Pancreas (tissue), 10 donors: ENCODE measurements around the gene PPP1R15A. TPM values are rescaled to one million over a fixed set of nuclear protein-coding genes. Genes with fewer than 3 reads are reported as not detected.

Experiments used
- ATAC-seq, 4 donors: fragments of 200-7000 bp; cut with Tn5 transposase; one replicate each; pipeline versions ENCODE4 v1.8.0 to v1.9.1; 2020; ENCODE audit warnings: mild to moderate bottlenecking in 4 of 4, moderate library complexity in 4 of 4
- DNase-seq, 6 donors: peaks; one replicate each; pipeline ENCODE4 v3.0.0-alpha.2; 2020
- FAIRE-seq: peaks from 2 replicates; lab custom pipeline; 2012; peaks lifted over from hg19 to GRCh38; lab: Jason Lieb, UNC
- H3K27ac ChIP-seq, 4 donors: fragments of 200-600 bp; sonication (generic); 1 replicate in 3 of 4; 2 replicates in 1 of 4; pipeline versions ENCODE4 v1.5.0 to v1.8.0; 2020
- H3K27me3 ChIP-seq, 4 donors: fragments of 200-600 bp; one replicate each; pipeline ENCODE4 v1.8.0; 2021
- H3K36me3 ChIP-seq, 3 donors: fragments of 200-600 bp; sonication (generic) in 1 of 3; one replicate each; pipeline versions ENCODE4 v1.5.0 to v1.8.0; 2020 to 2021
- H3K4me1 ChIP-seq, 3 donors: fragments of 200-600 bp; one replicate each; pipeline ENCODE4 v1.8.0; 2021
- H3K4me3 ChIP-seq, 4 donors: fragments of 200-600 bp; sonication (generic) in 2 of 4; one replicate each; pipeline versions ENCODE4 v1.5.0 to v1.8.0; 2020 to 2021
- H3K9me3 ChIP-seq, 4 donors: fragments of 200-600 bp; one replicate each; pipeline ENCODE4 v1.8.0; 2021
- WGBS, 2 donors: extraction: QIAGEN DNeasy Blood & Tissue Kit; methylation state at CpG; one replicate each; pipeline ENCODE4 v1.1.7; 2013; 5-methylcytosine and 5-hydroxymethylcytosine counted together
- intact Hi-C, 3 donors: fragments of 100-400 bp; cut with DNase I; formaldehyde crosslinking; loops; one replicate each; pipeline versions ENCODE4 v1.11.1 to v1.14.2; 2022
- polyA plus RNA-seq, 2 donors: library from polyadenylated mRNA; stranded (reverse); fragments of 200-250 nt; gene quantifications; one replicate each; pipeline ENCODE4 v1.2.3, GENCODE V29; 2013
- total RNA-seq, 6 donors: library from RNA; stranded (reverse); fragmentation: NEBNext Ultra II Directional in 4 of 6; extraction: Animal tissue kit (Norgen Biotek cat#: 25700) in 4 of 6; gene quantifications; one replicate each; pipeline versions ENCODE4 v1.2.1 to v1.2.4, GENCODE V29; 2021 to 2023
- TF ChIP-seq, protein P1 (sequence below), 4 donors: fragments of 200-600 bp; sonication (generic) in 3 of 4; IDR thresholded peaks; one replicate each; pipeline versions ENCODE4 v1.5.0 to v1.8.0; 2021; ENCODE audit warnings: antibody characterized with exemption in 4 of 4
- donor health status: healthy with polysubstance abuse.
- donor health status: DM: no; HTN: no; CAD: no; lungs with moderate emphysema.
- donor health status: DM: no; HTN: no; CAD: no.
- donor health status: control.
- donor health status: control.
- donor health status: Bipolar disorder and iron deficiency.
- donor health status: DM: yes; HTN: yes; CAD: no.
- donor health status: DM: no; HTN: no; CAD: no.
- donor health status: DM: no; HTN: no; CAD: no.
- donor health status: DM: yes; HTN: yes; CAD: no.

PPP1R15A gene
- total and polyA plus RNA-seq, 8 donors: 8.1 to 53.2 (median 13.9) TPM

GRCh38 chr19:48854103-48854502, 18.1 kb upstream of the PPP1R15A start:
- intact Hi-C loops: no loop called here
- no peaks in the 10 kb centered on the region for H3K27me3 ChIP-seq
- FAIRE-seq: no peak
- 85 to 86% methylated on average over 7 of the region's 7 CpGs for WGBS, 2 donors
- no peak overlapping the region for H3K4me3 ChIP-seq
- TF ChIP-seq, protein P1, sequence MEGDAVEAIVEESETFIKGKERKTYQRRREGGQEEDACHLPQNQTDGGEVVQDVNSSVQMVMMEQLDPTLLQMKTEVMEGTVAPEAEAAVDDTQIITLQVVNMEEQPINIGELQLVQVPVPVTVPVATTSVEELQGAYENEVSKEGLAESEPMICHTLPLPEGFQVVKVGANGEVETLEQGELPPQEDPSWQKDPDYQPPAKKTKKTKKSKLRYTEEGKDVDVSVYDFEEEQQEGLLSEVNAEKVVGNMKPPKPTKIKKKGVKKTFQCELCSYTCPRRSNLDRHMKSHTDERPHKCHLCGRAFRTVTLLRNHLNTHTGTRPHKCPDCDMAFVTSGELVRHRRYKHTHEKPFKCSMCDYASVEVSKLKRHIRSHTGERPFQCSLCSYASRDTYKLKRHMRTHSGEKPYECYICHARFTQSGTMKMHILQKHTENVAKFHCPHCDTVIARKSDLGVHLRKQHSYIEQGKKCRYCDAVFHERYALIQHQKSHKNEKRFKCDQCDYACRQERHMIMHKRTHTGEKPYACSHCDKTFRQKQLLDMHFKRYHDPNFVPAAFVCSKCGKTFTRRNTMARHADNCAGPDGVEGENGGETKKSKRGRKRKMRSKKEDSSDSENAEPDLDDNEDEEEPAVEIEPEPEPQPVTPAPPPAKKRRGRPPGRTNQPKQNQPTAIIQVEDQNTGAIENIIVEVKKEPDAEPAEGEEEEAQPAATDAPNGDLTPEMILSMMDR (IDR thresholded peaks at IDR 0.05): no peak
- no peaks in the 10 kb centered on the region for H3K9me3 ChIP-seq
- DNase-seq: no peak
- no peak overlapping the region for H3K27ac ChIP-seq
- no peaks in the 10 kb centered on the region for H3K36me3 ChIP-seq
- no peak for ATAC-seq
- no peaks in the 10 kb centered on the region for H3K4me1 ChIP-seq

DNA sequence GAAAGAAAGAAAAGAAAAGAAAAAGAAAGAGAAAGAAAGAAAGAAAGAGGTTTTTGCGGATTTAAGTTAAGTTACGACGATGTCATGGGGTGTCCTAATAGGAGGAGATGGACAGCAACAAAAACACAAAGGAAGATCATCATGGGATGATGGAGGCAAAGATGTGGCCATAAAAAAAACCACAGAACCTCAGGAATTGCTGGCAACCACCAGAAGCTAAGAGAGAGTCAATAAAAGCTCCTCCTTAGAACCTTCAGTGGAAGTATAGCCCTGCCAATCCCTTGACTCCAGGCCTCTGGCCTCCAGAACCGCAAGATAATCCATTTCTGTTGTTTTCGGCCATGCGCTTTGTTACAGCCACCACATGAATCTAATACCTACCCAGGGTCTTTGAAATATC, 15.3 kb upstream of the PPP1R15A start:
- intact Hi-C loops: no loop called here
- WGBS, 2 donors: 95 to 96% methylated on average over 6 of the region's 6 CpGs

DNA sequence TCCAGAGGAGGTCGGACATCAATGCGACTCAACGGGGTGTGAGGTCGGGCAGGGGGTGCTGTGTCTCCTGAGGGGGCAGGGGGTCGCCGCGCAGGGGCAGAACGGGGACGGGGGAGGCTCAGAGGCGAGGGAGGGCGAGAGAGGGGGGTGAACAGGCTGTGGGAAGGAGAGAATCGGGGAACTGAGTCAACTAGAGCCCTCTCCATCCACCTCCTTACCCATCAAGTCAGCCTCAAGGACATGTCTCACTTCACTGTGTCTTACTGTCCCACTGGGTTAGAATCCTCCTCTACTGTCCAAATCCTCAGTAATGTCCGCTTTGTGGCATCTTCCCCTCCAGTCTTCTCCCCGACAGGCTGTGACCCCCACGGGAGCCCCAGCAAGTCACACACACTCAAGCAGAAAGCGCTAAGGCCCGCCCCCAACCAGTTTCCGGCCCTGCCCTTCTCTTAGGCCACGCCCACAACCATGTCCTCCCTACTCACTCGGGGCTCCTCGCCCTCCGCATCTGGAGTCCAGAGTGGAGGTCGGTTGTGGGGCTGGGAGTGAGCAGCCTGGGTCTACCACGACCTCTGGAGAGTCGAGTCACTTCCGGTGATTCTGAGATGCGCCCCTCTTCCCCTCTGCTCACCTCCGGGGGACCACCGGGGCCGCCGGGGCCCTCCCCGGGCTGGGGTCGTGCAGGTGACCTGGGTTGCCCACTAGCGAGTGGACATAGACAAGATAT, 13.1 kb upstream of the PPP1R15A start:
- Histone ChIP-seq H3K27me3 (no peaks in the 10 kb centered on the region), H3K36me3 (no peaks in the 10 kb centered on the region), H3K27ac (peak overlapping the region; percentile 17 to 83 (median 52)), H3K4me1 (no peaks in the 10 kb centered on the region), H3K9me3 (no peaks in the 10 kb centered on the region), H3K4me3 (peak overlapping the region in 3 of 4 donors; percentile 10 to 40 (median 35))
- peak; percentile 78 to 86 (median 82) for ATAC-seq
- no peak for FAIRE-seq
- TF ChIP-seq, protein P1 (IDR thresholded peaks at IDR 0.05): no peak
- intact Hi-C loops: no loop called here
- WGBS, 2 donors: 28 to 38% methylated on average over 33 to 34 of the region's 34 CpGs
- DNase-seq: peak; percentile 68 to 88 (median 80)

More for the DNA sequence above, 15.3 kb upstream of the PPP1R15A start:
- Histone ChIP-seq H3K27me3 (no peaks in the 10 kb centered on the region), H3K9me3 (no peaks in the 10 kb centered on the region), H3K4me1 (no peaks in the 10 kb centered on the region), H3K27ac (no peak overlapping the region), H3K4me3 (no peak overlapping the region), H3K36me3 (no peaks in the 10 kb centered on the region)
- DNase-seq (no peak), ATAC-seq (no peak), FAIRE-seq (no peak)
- TF ChIP-seq, protein P1 (IDR thresholded peaks at IDR 0.05): no peak

GRCh38 chr19:48859711-48860572, 12.3 kb upstream of the PPP1R15A start:
- H3K4me1 ChIP-seq: no peaks in the 10 kb centered on the region
- intact Hi-C loops: no loop called here
- WGBS, 2 donors: 48 to 60% methylated on average over 30 of the region's 30 CpGs
- ATAC-seq (peak; percentile 82 to 88 (median 87)), FAIRE-seq (no peak), DNase-seq (peak; percentile 73 to 94 (median 92))
- no peaks in the 10 kb centered on the region for H3K27me3 ChIP-seq
- TF ChIP-seq, protein P1 (IDR thresholded peaks at IDR 0.05): no peak
- H3K27ac ChIP-seq: peak overlapping the region; percentile 49 to 83 (median 72)
- peak overlapping the region in 3 of 4 donors; percentile 20 to 40 (median 38) for H3K4me3 ChIP-seq
- H3K36me3 ChIP-seq: no peaks in the 10 kb centered on the region
- H3K9me3 ChIP-seq: no peaks in the 10 kb centered on the region
